Hindlimb muscle (tissue), 1 donor: ENCODE measurements around the gene NOVA2. TPM values are rescaled to one million over a fixed set of nuclear protein-coding genes. Genes with fewer than 3 reads are reported as not detected.
"Not testable (repeated sequence)": the region's sequence is repeated elsewhere in the genome, so short reads cannot be mapped to it uniquely, and the experiment has no call there.

Experiments used
- DNase-seq: peaks from one replicate; pipeline ENCODE4 v3.0.0-alpha.2; 2013
- polyA plus RNA-seq: library from polyadenylated mRNA; unstranded; fragments of 120-200 nt; gene quantifications from one replicate; pipeline ENCODE4 v1.2.1, GENCODE V29; 2013; ENCODE audit not compliant: insufficient read length

NOVA2 gene
- polyA plus RNA-seq, 1 donor: 5.0 TPM

GRCh38 chr19:45919678-45920077, 54.0 kb downstream of the NOVA2 start:
- no peak for DNase-seq

DNA sequence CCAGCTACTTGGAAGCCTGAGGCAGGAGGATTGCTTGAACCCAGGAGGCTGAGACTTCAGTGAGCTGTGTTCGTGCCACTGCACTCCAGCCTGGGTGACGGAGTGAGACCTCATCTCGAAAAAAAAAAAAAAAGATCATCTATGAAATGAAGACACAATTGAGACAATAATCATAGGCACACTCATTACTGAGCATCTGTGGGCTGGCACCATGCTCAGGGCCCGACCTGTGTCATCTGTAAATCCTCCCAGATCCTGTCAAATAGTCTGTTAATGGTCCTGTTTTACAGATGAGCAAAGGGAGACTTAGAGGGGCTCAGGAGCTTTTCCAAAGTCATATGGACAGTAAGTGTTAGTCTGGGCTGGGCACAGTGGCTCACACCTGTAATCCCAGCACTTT, 54.9 kb downstream of the NOVA2 start:
- no peak for DNase-seq

- DNase-seq: no peak
Observed at GRCh38 chr19:45917421-45918091, 56.1 kb downstream of the NOVA2 start.

DNA sequence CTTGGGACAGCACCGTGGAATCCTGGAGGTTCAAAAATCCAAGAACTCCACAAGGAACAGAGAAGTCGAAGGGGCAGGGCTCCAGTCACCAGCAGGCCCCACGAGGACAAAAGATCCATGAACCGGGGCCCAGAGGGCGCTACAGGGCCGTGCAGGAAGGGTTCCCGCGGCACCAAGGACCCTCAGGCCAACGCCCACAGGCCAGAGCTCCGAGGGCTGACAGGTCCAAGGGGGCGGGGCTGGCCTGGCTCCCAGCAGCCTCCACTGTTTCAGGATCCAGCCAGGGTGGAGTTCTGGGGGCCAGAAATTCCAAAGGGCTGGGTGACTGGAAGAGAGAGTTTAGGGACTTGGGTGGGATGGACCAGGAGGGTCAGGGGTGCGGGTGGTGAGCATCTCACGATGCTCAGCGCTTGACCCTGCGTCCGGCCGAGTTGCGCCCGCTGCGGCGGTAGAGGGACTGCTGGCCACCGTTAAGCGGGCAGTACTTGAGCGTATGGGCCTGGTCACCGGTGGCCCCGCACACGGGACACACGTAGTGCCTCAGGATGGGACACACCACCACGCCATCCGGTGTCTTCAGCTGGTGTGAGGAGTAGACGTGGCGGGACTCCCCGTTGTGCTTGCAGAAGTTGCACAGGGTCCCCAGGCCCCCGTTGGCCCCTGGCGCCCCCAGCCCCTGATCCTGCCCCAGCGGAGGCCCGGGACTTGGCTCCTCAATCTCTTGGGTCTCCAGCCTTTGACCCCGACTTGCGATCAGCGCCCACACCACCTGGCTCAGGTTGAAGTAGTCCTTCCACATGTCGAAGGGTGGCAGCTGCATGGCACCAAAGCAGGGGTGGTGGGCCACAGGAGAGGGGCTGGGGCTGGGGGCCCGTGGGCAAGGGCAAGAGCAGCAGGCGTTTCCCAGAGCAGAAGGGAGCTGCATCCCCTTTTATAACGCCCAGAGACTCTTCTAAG, 59.5 kb downstream of the NOVA2 start, which contains the start of gene NANOS2:
TSS of gene NANOS2 (minus strand) at position 905 of the 957 bp plus-strand sequence. CDS start at position 820, 85 bp downstream.
- DNase-seq: no peak

DNA sequence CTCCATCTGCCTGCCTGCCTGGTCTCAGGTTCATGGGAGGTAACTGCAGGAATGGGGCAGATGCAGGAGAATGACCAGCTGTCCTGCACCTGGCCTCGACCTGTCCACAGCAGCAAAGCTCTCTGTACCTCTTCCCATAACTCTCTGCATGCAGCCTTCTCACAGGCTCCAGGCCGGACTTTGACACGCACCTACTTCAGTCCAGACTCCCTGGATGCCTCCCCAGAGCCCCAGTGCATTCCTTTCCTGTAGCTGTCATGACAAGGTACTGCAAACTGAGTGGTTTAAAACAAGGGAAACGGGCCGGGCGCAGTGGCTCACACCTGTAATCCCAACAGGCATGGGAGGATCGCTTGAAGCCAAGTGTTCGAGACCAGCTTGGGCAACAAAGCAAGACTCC, 62.4 kb downstream of the NOVA2 start:
- no peak for DNase-seq

DNA sequence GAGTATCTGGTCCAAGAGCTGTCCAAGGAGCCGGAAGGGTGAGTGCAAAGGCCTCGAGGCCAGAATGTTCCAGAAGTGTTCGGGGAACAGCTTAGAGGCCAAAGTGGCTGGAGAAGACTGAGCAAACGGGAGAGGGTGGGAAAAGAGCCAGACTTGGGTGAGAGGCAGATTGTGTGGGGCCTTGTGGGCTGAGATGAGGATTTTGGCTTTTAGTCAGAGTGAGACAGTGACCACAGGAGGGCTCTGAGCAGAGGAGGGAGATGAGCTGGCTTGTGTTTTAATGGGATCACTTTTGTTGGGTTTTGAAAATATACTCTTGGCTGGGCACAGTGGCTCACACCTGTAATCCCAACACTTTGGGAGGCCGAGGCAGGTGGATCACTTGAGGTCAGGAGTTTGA, 64.7 kb downstream of the NOVA2 start:
- no peak for DNase-seq

GRCh38 chr19:45906221-45906620, 67.4 kb downstream of the NOVA2 start:
- no peak for DNase-seq

DNA sequence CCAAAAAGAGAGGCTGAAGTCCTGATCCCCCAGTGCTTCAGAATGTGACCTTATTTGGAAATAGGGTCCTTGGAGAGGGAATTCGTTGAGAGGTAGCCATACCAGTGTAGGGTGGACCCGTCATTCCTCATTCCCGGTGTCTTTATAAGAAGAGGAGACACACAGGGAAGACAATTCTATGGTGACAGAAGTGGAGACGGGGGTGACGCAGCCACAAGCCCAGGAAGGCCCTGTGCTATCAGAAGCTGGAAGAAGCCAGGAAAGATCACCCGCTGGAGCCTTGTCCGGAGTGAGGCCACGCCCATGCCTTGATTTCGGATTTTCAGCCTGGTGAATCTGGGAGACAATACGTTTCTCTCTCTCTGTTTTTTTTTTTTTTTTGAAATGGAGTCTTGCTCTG, 68.7 kb downstream of the NOVA2 start:
- DNase-seq: no peak

DNA sequence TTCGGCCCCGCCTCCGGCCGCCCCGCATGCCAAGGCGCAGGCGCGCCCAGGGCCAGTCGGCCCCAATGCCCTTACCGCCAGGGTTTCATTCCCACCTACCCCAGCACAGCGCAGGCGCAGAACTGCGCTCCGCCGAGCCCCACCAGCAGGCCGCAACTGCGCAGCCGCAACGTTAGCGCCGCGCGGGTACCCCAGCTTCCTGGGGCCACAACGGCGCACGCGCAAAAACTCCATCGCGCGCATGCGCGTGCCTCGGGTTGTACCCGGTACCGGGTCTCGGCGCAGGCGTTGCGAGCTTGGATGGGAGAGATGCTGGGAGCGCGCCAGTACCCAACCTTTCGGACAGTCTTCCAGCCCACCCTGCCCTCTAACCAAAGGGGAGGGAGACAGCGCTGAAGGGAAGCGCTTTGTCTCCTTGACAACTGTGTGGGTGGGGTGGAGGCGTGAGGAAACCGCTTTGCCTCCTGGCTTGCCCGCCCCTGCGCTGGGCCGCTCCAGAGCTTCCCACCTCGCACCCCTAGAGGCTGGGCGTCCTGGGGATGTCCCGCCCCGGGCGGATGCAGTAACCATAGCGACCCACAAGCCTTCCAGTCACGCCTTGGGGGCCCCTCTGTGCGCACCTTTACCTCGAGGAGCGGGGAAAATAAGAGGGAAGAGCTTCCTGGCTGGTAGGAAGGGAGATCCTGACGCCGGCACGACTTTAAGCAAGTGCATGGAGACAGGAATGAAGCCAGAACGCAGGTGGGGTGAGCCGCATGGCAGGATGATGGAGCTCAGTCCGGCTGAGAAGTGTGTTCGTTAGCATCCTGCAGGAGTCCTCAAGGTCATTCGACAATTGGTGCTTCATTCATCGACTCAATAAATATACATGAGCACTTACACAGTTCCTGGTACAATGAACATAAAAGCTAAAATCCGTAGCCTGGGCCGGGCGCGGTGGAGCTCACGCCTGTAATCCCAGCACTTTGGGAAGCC, 70.7 kb downstream of the NOVA2 start:
- DNase-seq: peak; percentile 99

DNA sequence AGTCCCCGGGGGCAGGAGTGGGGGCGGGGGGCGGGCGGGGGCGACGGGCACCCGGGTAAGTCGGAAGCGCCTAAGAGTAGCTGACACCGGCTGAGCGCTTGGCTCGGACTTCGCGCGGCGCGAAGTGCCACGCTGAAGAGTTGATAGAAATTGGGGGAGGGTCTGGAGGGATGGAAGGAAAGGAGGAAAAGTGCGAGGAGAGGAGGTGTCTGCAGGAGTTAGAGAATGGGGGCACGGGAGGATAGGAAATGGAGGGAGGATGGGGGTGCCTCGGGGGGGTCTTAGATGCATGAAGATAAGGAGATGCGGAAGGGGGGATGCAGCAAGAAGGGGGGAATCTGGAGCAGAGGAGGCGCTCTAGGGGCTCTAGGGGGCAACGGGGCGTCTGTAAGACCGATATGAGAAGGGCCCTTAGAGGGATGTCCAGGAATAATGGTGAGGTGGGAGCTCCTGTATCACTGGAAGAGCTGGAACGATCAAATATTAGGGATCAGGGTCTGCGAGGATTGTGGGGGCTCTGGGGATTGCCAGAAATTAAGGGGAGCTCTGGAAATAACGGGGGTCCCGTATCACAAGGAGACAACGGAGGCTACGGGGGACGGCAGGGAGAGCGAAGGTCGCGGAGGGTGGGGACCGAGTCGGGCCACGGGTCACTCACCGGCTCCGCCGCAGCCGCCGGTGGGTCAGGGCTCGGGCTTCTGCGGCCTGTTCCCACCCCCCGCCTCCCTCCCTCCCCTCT, 71.6 kb downstream of the NOVA2 start, which contains the start of gene MYPOP:
TSS of gene MYPOP (minus strand) at position 702 of the 739 bp plus-strand sequence. CDS start 840 bp downstream, outside the sequence.
- no peak for DNase-seq

DNA sequence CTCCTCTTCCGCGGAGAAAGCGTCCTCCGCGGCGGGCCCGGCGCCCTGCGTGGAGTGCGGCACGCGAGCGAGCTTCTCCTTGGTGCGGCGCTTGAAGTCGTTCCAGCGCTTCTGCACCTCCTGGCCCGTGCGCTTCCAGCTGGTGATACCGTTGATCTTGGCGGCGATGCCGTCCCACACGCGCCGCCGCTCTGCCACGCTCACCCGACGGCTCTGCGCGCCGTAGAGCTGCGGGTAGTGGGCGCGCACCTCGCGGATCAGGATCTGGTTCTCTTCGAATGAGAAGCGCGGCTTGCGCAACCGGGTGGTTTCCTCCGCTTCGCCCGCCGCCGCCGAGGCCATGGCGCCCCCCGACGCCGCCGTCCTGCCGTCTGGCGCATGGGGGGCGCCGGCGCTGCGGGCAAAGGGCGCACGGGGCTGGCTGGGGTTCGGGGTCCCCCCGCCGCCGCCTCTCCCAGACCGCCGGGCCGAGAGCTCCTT, 72.2 kb downstream of the NOVA2 start:
- DNase-seq: no peak

DNA sequence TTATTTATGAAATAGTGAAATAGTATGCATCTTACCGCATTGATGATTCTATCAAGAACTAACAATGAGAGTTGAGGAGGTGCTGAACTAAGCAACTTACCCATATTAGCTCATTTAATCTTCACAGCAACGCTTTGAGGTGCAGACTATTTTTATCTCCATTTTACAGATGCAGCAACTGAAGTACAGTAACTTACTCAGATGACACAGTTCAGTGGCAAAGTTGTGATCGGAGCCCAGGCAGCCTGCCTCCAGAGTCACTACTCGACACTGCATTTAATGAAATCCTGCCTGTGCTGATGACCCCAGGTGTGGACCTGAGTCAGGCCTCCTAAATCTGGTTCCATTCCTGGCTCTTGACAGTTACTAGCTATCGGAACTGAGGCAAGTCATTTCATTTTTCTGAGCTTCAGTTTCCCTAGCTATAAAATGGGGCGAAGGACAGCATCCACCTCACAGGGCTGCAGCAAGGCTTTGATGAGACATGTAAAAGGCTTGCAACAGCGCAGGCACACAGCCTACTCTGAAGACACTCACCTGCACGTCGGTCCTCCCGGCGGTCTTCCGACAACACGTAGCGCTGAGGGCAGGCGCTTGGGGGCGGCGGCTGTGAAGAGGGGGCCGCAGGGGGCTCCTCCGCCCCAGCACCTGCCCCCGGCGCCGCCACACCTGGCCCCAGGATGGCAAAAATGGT, 72.8 kb downstream of the NOVA2 start:
- DNase-seq: no peak

GRCh38 chr19:45899919-45900589, 73.6 kb downstream of the NOVA2 start:
- DNase-seq: no peak

DNA sequence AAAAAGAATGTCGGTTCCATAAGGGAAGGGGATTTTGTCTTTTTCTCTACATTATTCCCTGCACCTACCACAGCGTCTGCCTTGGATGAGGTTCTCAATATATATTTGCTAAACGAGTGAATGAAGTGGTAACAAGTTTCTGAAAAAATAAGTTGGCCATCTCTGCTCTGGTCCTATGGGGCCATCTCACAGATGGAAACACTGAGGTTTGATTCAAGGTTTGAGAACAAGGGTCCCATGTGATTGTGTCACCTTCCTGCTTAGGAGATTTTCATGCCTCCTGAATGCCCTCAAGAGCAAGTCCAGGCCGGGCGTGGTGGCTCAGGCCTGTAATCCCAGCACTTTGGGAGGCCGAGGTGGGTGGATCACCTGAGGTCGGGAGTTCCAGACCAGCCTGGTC, 74.4 kb downstream of the NOVA2 start:
- no peak for DNase-seq

- no peak for DNase-seq
Observed at GRCh38 chr19:45897261-45897812, 76.3 kb downstream of the NOVA2 start.

DNA sequence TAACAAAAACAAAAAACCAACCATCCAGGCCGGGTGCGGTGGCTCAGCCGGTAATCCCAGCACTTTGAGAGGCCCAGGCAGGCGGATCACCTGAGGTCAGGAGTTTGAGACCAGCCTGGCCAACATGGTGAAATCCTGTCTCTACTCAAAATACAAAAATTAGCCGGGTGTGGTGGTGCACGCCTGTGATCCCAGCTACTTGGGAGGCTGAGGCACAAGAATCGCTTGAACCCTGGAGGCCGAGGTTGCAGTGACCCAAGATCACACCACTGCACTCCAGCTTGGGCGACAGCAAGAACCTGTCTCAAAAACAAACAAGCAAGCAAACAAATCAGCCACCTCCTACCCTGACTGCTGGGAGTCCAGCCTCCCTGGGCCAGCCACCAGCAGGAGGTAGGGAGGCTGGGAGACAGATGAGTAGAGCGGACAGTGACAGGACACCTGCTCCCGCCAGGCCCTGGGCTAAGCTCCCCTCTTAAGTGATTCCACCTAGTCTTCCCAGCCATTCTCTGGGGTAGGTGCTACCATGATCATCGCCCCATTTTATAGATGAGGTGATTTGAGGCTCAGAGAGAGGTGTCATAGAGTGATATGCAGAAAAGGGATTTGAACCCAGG, 77.6 kb downstream of the NOVA2 start:
- not testable (repeated sequence) for DNase-seq

GRCh38 chr19:45895519-45895972, 78.1 kb downstream of the NOVA2 start:
- DNase-seq: no peak

- DNase-seq: no peak
Observed at GRCh38 chr19:45890877-45891276, 82.8 kb downstream of the NOVA2 start.

DNA sequence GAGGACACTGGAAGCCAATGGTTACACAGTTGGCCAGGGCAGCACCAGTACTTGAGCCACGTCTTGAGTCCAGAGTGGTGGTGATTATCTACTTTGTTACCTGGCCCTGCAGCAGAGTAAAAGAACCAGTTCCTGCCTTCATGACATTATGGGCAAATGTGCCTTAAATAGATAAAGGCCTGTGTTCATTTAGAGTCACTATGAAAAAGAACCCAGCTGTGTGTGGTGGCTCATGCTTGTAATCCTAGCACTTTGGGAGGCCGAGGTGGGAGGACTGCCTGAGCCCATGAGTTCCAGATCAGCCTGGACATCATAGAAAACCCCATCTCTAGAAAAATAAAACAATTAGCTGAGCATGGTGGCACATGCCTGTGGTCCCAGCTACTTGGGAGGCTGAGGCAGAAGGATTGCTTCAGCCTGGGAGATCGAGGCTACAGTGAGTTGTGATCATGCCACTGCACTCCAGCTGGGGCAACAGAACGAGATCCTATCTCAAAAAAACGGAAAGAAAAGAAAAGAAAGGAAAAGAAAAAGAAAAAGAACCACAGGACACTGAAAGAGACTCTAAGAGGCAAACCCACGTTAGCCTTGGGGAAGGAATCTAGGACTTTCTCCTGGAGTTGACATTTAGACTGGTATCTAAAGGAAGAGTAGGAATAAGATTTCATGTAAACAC, 84.3 kb downstream of the NOVA2 start:
- no peak for DNase-seq
